ENCODE results near the gene PRKN. TPM values are rescaled to one million over a fixed set of nuclear protein-coding genes. Genes with fewer than 3 reads are reported as not detected.

The PRKN gene
- total RNA-seq, 1 donor from 2014 or later = 25.5 TPM

GRCh38 chr6:161663682-161664081 lies 1063.9 kb downstream of the PRKN start:
- no peak overlapping the region for H3K4me3 ChIP-seq
- H3K9me3 ChIP-seq (replicated peaks) = no peaks in the 10 kb centered on the region
- DNase-seq = no peak
- intact Hi-C loops (cut with micrococcal nuclease) = no loop called here
- no peak for TF ChIP-seq CTCF (IDR thresholded peaks at IDR 0.05; ENCODE audit: borderline replicate concordance)
- no peak overlapping the region for H3K27ac ChIP-seq (replicated peaks)
- no peaks in the 10 kb centered on the region for H3K36me3 ChIP-seq
- H3K27me3 ChIP-seq (ENCODE audit: low read depth) = no peaks in the 10 kb centered on the region
- H3K4me1 ChIP-seq = no peaks in the 10 kb centered on the region

- intact Hi-C loops (cut with micrococcal nuclease) = no loop called here
- DNase-seq = no peak
- TF ChIP-seq CTCF (IDR thresholded peaks at IDR 0.05; ENCODE audit: borderline replicate concordance) = no peak
- no peaks in the 10 kb centered on the region for H3K9me3 ChIP-seq (replicated peaks)
- no peaks in the 10 kb centered on the region for H3K4me1 ChIP-seq
- H3K27ac ChIP-seq (replicated peaks) = no peak overlapping the region
- H3K4me3 ChIP-seq = no peak overlapping the region
- no peaks in the 10 kb centered on the region for H3K36me3 ChIP-seq
- no peaks in the 10 kb centered on the region for H3K27me3 ChIP-seq (ENCODE audit: low read depth)
Measured at GRCh38 chr6:161660666-161661571, 1066.6 kb downstream of the PRKN start.

- intact Hi-C loops (cut with micrococcal nuclease) = no loop called here
- no peak for TF ChIP-seq CTCF (IDR thresholded peaks at IDR 0.05; ENCODE audit: borderline replicate concordance)
- Histone ChIP-seq H3K9me3 (replicated peaks) (no peaks in the 10 kb centered on the region), H3K27ac (replicated peaks) (no peak overlapping the region), H3K4me1 (no peaks in the 10 kb centered on the region), H3K27me3 (ENCODE audit: low read depth) (no peaks in the 10 kb centered on the region), H3K36me3 (no peaks in the 10 kb centered on the region), H3K4me3 (no peak overlapping the region)
- DNase-seq = no peak
Measured at GRCh38 chr6:161658211-161658610, 1069.4 kb downstream of the PRKN start.

GRCh38 chr6:161654209-161654608 lies 1073.4 kb downstream of the PRKN start:
- Histone ChIP-seq H3K9me3 (replicated peaks) (peaks cover 11% of the 10 kb centered on the region), H3K36me3 (no peaks in the 10 kb centered on the region), H3K4me1 (no peaks in the 10 kb centered on the region), H3K27ac (replicated peaks) (no peak overlapping the region), H3K4me3 (no peak overlapping the region), H3K27me3 (ENCODE audit: low read depth) (no peaks in the 10 kb centered on the region)
- intact Hi-C loops (cut with micrococcal nuclease) = no loop called here
- DNase-seq = no peak
- no peak for TF ChIP-seq CTCF (IDR thresholded peaks at IDR 0.05; ENCODE audit: borderline replicate concordance)

- H3K36me3 ChIP-seq = no peaks in the 10 kb centered on the region
- no peaks in the 10 kb centered on the region for H3K27me3 ChIP-seq (ENCODE audit: low read depth)
- H3K4me3 ChIP-seq = no peak overlapping the region
- no peaks in the 10 kb centered on the region for H3K4me1 ChIP-seq
- TF ChIP-seq CTCF (IDR thresholded peaks at IDR 0.05; ENCODE audit: borderline replicate concordance) = no peak
- peaks cover 12% of the 10 kb centered on the region for H3K9me3 ChIP-seq (replicated peaks)
- no peak overlapping the region for H3K27ac ChIP-seq (replicated peaks)
- DNase-seq = no peak
- intact Hi-C loops (cut with micrococcal nuclease) = no loop called here
Measured at GRCh38 chr6:161651949-161652348, 1075.6 kb downstream of the PRKN start.
